NCI-H2107 (cell line): ENCODE data around the gene SELE.
"Not testable (repeated sequence)": the region's sequence is repeated elsewhere in the genome, so short reads cannot be mapped to it uniquely, and the experiment has no call there.

Experiments
- DNase-seq: peaks from one replicate; lab custom pipeline; 2025; lab: John Stamatoyannopoulos, UW

Gene SELE

GRCh38 chr1:169683168-169683567, 50.7 kb downstream of the SELE start:
- not testable (repeated sequence) for DNase-seq

DNA sequence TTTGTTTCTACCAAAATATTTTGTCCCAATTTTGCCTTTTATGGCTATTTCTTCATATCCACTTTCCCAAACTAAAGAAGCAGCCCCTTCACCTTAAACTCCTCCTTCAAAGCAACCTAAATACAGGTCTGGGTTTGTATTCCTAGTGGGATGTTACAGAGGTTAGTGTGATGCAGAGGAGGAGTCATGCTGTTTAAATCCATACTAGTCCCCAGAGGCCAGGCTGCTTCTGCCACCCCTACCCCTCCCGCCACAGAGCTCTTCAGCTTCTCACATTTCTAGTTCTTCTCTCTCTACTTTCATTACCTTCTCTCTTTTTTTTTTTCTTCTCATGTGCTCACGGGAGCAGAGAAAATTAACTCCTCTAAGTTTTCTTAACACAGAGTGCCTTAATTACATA, 51.8 kb downstream of the SELE start:
- DNase-seq = no peak

- DNase-seq = no peak
Measured at GRCh38 chr1:169681140-169681539, 52.7 kb downstream of the SELE start.

DNA sequence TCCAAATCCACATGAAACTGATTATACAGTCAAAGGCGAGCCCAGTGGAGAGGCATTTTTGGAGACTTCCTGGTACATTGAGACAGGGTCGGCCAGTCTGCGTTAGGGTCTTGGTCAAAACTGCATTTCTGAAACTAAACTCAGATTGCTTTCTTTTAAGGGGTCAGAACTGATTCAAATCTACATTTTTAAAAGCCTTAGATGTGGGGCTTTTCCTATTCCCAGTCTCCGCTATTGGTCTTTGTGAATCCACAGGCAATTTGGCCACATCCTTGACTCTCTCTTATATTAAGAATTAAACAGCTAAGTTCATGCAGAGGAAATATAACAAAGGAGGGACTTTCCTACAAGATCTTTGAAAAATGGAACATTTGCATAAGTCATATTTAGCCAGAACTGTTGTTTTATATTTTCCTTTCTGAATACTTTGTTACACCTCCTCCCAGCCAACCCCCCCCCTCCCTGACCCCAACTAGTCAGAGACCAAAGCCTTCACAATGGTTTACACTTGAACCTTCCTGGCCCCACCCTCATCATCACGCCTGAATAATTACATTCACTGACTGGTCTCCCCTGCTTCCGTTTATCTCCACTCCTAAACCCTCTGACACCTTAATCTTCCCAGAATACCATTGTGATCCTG, 53.4 kb downstream of the SELE start:
- DNase-seq = no peak

GRCh38 chr1:169679692-169680091, 54.2 kb downstream of the SELE start:
- no peak for DNase-seq

DNA sequence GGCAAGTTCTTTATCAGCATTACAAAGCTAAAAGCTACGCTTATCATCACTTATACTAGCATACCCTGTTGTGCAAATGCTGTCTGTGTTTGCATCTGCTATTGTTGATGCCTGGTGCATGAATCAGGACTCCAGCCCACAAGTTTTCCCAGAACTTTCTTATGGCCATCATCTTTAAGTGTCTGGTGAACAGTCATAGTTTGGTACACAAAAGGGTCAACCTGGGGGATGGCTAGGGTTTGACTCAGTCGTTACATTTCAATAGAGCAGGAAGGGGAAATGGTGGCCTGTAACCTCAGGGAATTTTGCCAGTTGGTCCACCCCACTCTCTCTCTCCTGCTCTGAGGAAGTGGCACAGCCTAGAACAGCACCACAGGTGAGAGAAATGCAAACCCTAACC, 57.9 kb downstream of the SELE start:
- no peak for DNase-seq
